Peyer's patch (tissue), 4 donors: ENCODE results near the gene HINT2. TPM values are rescaled to one million over a fixed set of nuclear protein-coding genes. Genes with fewer than 3 reads are reported as not detected.

Experiments used
- small RNA-seq, 2 donors: library from RNA; depleted of rRNA; stranded (forward); fragments of <200 nt; gene quantifications; one replicate each; pipeline ENCODE3, GENCODE V24; 2016
- total RNA-seq, 4 donors: library from RNA; depleted of rRNA; stranded (reverse); fragments of >200 nt; gene quantifications; one replicate each; pipeline ENCODE4 v1.1.0, GENCODE V29; 2016

Gene HINT2
- total RNA-seq, 4 donors from 2014 or later: 19.8 to 40.3 (median 28.7) TPM

Small RNA genes lying within 50 kb of the gene (small RNA-seq; reads per million reads assigned to genes)
- gene HINT2: 0.29 to 0.57 reads per million in 2 donors

Other genes with a start within 250 kb of the HINT2 start
- 10 to 100 TPM; 21.5 to 85.1 (median 50.7) TPM for gene TESK1, start 209.8 kb downstream of the HINT2 start, total RNA-seq
- gene CD72, start 196.6 kb downstream of the HINT2 start, total RNA-seq: 10 to 100 TPM in 1 of 4 donors, 1 to 10 TPM in 3; 2.3 to 62.7 (median 4.4) TPM
- 1 to 10 TPM in 1 of 4 donors, not detected in 3; 2.4 TPM for gene SIT1, start 164.1 kb downstream of the HINT2 start, total RNA-seq
- gene RMRP, start 157.0 kb downstream of the HINT2 start, total RNA-seq: 1,000 to 10,000 TPM in 3 of 4 donors, not detected in 1; 1,673 to 3,824 (median 2,659) TPM
- 10 to 100 TPM; 14.0 to 21.9 (median 20.2) TPM for gene CCDC107, start 156.8 kb downstream of the HINT2 start, total RNA-seq
- 10 to 100 TPM in 1 of 4 donors, 1 to 10 TPM in 3; 1.9 to 19.8 (median 4.8) TPM for gene ARHGEF39, start 149.8 kb downstream of the HINT2 start, total RNA-seq
- 1 to 10 TPM; 1.6 to 6.3 (median 5.2) TPM for gene CA9, start 141.1 kb downstream of the HINT2 start, total RNA-seq
- gene TPM2, start 125.1 kb downstream of the HINT2 start, total RNA-seq: 100 to 1,000 TPM in 2 of 4 donors, 10 to 100 TPM in 2; 41.2 to 436 (median 122) TPM
- gene TLN1, start 82.8 kb downstream of the HINT2 start, total RNA-seq: 100 to 1,000 TPM; 129 to 262 (median 188) TPM
- 10 to 100 TPM; 19.8 to 34.3 (median 28.5) TPM for gene CREB3, start 82.4 kb downstream of the HINT2 start, total RNA-seq
- 100 to 1,000 TPM; 263 to 474 (median 436) TPM for gene GBA2, start 65.8 kb downstream of the HINT2 start, total RNA-seq
- gene RGP1, start 65.8 kb downstream of the HINT2 start, total RNA-seq: 10 to 100 TPM; 16.5 to 44.4 (median 38.3) TPM
- not detected for gene MSMP, start 60.8 kb downstream of the HINT2 start, total RNA-seq
- 10 to 100 TPM in 3 of 4 donors, 1 to 10 TPM in 1; 6.7 to 29.5 (median 21.6) TPM for gene NPR2, start 23.5 kb downstream of the HINT2 start, total RNA-seq
- gene SPAG8, start 2.8 kb downstream of the HINT2 start, total RNA-seq: under 1 TPM in 1 of 4 donors, not detected in 3; 0.94 TPM
- not detected for gene FAM221B, start 13.7 kb upstream of the HINT2 start, total RNA-seq
- 10 to 100 TPM in 1 of 4 donors, 1 to 10 TPM in 3; 6.0 to 11.6 (median 8.1) TPM for gene TMEM8B, start 14.2 kb upstream of the HINT2 start, total RNA-seq
- not detected for gene OR13J1, start 55.4 kb upstream of the HINT2 start, total RNA-seq
- 10 to 100 TPM in 3 of 4 donors, 1 to 10 TPM in 1; 9.1 to 32.6 (median 17.2) TPM for gene HRCT1, start 91.2 kb upstream of the HINT2 start, total RNA-seq
- gene SPAAR, start 94.4 kb upstream of the HINT2 start, total RNA-seq: 10 to 100 TPM in 1 of 4 donors, under 1 TPM in 1, not detected in 2; 0.88 to 17.3 TPM
- not detected for gene OR2S2, start 143.1 kb upstream of the HINT2 start, total RNA-seq
- 1 to 10 TPM; 1.9 to 8.3 (median 5.9) TPM for gene RECK, start 221.9 kb upstream of the HINT2 start, total RNA-seq